ENCODE results near the gene SMAD3. TPM values are rescaled to one million over a fixed set of nuclear protein-coding genes. Genes with fewer than 3 reads are reported as not detected.

SMAD3 gene
- total RNA-seq, 4 donors from 2014 or later, result 21.2 to 32.3 (median 24.2) TPM

DNA sequence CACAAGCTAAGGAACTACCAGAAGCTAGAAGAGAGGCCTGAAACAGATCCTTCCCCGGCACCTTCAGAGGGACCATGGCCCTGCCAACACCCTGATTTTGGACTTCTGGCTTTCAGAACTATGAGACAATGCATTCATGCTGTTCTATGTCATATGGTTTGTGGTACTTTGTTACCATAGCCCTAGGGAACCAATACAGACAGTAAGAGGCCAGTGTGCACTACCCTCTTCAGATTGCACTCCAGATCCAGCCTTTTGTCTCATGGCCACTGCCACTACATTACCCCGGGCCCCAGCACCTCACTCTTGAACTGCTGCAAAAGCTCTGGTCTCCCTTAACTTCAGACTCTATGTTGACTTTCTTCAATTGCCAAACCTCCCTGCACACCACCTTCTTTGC is 165.1 kb downstream of the SMAD3 start:
- H3K36me3 ChIP-seq, result peaks cover 15 to 62% (median 45%) of the 10 kb centered on the region in 4 donors
- intact Hi-C loops (cut with DNase I), result no loop called here

DNA sequence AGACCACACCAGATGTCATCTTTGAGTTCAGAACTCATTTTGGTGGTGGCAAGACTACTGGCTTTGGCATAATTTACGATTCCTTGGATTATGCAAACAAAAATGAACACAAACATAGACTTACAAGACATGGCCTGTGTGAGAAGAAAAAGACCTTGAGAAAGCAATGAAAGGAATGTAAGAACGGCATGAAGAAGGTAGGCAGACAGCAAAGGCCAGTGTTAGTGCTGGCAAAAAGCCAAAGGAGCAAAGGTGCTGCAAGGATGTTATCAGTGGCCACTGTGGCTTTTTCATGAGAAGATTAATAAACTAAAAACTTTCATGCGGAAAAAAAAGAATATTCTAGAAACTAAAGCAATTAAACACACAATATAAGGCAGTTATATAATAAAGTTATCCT is 167.2 kb downstream of the SMAD3 start:
- no peaks in the 10 kb centered on the region for H3K9me3 ChIP-seq
- no peaks in the 10 kb centered on the region for H3K4me1 ChIP-seq
- H3K4me3 ChIP-seq, result no peak overlapping the region
- DNase-seq (ENCODE audit: extremely low spot score), result no peak
- intact Hi-C loops (cut with DNase I), result no loop called here
- no peak overlapping the region for H3K27ac ChIP-seq (replicated peaks in 1 of 4)
- peaks cover 15 to 65% (median 46%) of the 10 kb centered on the region in 4 donors for H3K36me3 ChIP-seq
- TF ChIP-seq, protein P1, sequence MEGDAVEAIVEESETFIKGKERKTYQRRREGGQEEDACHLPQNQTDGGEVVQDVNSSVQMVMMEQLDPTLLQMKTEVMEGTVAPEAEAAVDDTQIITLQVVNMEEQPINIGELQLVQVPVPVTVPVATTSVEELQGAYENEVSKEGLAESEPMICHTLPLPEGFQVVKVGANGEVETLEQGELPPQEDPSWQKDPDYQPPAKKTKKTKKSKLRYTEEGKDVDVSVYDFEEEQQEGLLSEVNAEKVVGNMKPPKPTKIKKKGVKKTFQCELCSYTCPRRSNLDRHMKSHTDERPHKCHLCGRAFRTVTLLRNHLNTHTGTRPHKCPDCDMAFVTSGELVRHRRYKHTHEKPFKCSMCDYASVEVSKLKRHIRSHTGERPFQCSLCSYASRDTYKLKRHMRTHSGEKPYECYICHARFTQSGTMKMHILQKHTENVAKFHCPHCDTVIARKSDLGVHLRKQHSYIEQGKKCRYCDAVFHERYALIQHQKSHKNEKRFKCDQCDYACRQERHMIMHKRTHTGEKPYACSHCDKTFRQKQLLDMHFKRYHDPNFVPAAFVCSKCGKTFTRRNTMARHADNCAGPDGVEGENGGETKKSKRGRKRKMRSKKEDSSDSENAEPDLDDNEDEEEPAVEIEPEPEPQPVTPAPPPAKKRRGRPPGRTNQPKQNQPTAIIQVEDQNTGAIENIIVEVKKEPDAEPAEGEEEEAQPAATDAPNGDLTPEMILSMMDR (IDR thresholded peaks at IDR 0.05), result no peak
- TF ChIP-seq POLR2A (IDR thresholded peaks at IDR 0.05; ENCODE audit: low read depth) (no peak), POLR2AphosphoS5 (IDR thresholded peaks at IDR 0.05) (no peak), EP300 (IDR thresholded peaks at IDR 0.05) (no peak)
- WGBS, result 90% methylated on average over 3 of the region's 3 CpGs
- H3K27me3 ChIP-seq, result no peaks in the 10 kb centered on the region

More for the DNA sequence above, 165.1 kb downstream of the SMAD3 start:
- H3K4me3 ChIP-seq, result no peak overlapping the region
- no peak for DNase-seq (ENCODE audit: extremely low spot score)
- 97% methylated on average over 2 of the region's 2 CpGs for WGBS
- no peaks in the 10 kb centered on the region for H3K9me3 ChIP-seq
- no peak overlapping the region for H3K27ac ChIP-seq (replicated peaks in 1 of 4)
- no peaks in the 10 kb centered on the region for H3K27me3 ChIP-seq
- no peaks in the 10 kb centered on the region for H3K4me1 ChIP-seq
- TF ChIP-seq, protein P1 (IDR thresholded peaks at IDR 0.05), result no peak
- TF ChIP-seq POLR2A (IDR thresholded peaks at IDR 0.05; ENCODE audit: low read depth), result no peak
- no peak for TF ChIP-seq EP300 (IDR thresholded peaks at IDR 0.05)
- no peak for TF ChIP-seq POLR2AphosphoS5 (IDR thresholded peaks at IDR 0.05)

DNA sequence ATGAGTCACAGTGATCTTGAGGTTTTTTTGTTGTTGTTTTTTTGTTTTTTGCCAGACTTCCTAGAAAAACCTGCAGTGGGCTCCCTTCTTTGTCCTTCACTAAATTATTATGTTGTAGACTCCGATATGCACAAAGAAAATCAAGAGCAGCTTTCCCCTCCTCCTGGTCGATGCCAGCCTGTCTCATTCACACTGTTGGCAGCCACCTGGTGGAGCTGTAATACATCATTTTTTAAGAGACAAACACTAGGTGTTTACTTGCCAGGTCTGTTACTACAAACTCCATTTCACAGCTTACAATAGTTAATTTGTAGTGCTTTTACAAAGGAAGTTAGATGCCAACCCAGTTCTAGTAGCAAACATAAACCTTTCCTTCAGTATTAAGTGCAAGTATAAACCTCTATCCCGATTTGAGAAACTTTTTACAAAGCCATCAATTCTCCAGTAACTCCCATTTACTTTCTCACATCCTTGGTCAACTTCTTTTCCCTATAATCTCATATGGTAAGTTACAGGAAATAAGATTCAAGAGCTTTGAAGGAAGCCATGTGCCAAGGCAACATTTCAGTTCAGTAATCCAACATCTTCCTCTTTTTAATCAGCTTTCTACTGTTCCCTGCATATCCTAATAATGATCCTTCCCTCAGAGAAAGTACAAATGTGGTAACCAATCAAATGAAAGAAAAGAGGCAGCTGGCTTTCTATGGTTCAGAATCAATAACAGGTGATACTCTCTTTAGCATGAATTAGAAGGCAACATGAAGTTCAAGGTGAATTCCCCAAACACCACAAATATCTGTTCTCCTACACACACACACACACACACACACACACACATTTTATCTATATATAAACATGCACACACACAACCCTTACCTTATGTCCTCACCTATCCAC is 175.1 kb downstream of the SMAD3 start:
- no peaks in the 10 kb centered on the region for H3K9me3 ChIP-seq
- H3K4me1 ChIP-seq, result peaks cover 0 to 33% (median 17%) of the 10 kb centered on the region in 4 donors
- TF ChIP-seq EP300 (IDR thresholded peaks at IDR 0.05), result no peak
- TF ChIP-seq, protein P1 (IDR thresholded peaks at IDR 0.05), result peak in 1 of 3 experiments; percentile 19
- TF ChIP-seq POLR2AphosphoS5 (IDR thresholded peaks at IDR 0.05), result no peak
- no peak for TF ChIP-seq POLR2A (IDR thresholded peaks at IDR 0.05; ENCODE audit: low read depth)
- H3K36me3 ChIP-seq, result peaks cover 0 to 4% (median 2%) of the 10 kb centered on the region in 4 donors
- H3K27ac ChIP-seq (replicated peaks in 1 of 4), result no peak overlapping the region
- no peak for DNase-seq (ENCODE audit: extremely low spot score)
- no peaks in the 10 kb centered on the region for H3K27me3 ChIP-seq
- WGBS, result 67% methylated on average over 3 of the region's 3 CpGs
- no peak overlapping the region for H3K4me3 ChIP-seq
- intact Hi-C loops (cut with DNase I), result loop anchor here (10.0 kb wide), 1 partner anchor 194 kb away; no protein-coding TSS in a partner anchor

GRCh38 chr15:67241132-67241855 is 175.9 kb downstream of the SMAD3 start:
- Histone ChIP-seq H3K27ac (replicated peaks in 1 of 4) (no peak overlapping the region), H3K9me3 (no peaks in the 10 kb centered on the region), H3K4me1 (peaks cover 0 to 33% (median 17%) of the 10 kb centered on the region in 4 donors), H3K36me3 (peaks cover 0 to 7% (median 0%) of the 10 kb centered on the region in 4 donors), H3K27me3 (no peaks in the 10 kb centered on the region), H3K4me3 (no peak overlapping the region)
- intact Hi-C loops (cut with DNase I), result loop anchor here (10.0 kb wide), 1 partner anchor 194 kb away; no protein-coding TSS in a partner anchor
- DNase-seq (ENCODE audit: extremely low spot score), result no peak
- 84% methylated on average over 4 of the region's 4 CpGs for WGBS
- TF ChIP-seq EP300 (IDR thresholded peaks at IDR 0.05) (no peak), POLR2A (IDR thresholded peaks at IDR 0.05; ENCODE audit: low read depth) (no peak), POLR2AphosphoS5 (IDR thresholded peaks at IDR 0.05) (no peak)
- TF ChIP-seq, protein P1 (IDR thresholded peaks at IDR 0.05), result no peak

Measured in esophagus muscularis mucosa (tissue), 4 donors.